HG02840 (cell line): Measurements from ENCODE around the gene ENDOD1.

ENCODE experiments used
- ATAC-seq: cut with Tn5 transposase; IDR thresholded peaks from one replicate; pipeline ENCODE4 v1.9.1; 2021; ENCODE audit warnings: mild to moderate bottlenecking, moderate library complexity, moderate number of reproducible peaks; ENCODE audit not compliant: unreplicated experiment, low FRiP score

ENDOD1 gene

DNA sequence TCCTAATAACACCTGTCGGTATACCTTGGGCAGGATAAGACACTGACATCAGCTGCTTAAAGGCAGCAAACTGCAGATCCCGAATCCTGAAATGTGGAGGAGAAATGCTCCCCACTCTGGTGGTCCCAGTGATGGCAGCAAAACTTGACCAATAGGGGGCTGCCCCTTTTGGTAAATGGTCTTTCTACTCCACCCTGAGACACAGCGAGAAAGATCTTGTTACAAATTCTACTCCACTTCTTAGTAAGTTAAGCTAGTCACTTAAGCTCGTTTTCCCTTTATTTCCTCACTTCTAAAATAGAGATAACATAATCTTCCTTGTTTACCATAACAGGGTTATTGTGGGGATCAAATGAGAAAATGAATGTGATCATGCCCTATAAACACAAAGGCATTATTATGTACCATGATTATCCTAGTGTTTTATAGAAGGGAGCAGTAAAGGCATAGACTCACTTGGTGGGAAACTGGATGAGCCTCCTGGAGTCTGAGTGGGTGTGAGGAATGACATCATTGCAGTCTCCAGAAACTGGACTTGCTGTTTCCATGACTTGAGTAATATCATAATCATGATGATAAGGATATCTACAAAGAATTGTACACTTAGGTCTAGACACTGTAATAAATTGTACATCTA lies 50.9 kb downstream of the ENDOD1 start:
- no peak for ATAC-seq

DNA sequence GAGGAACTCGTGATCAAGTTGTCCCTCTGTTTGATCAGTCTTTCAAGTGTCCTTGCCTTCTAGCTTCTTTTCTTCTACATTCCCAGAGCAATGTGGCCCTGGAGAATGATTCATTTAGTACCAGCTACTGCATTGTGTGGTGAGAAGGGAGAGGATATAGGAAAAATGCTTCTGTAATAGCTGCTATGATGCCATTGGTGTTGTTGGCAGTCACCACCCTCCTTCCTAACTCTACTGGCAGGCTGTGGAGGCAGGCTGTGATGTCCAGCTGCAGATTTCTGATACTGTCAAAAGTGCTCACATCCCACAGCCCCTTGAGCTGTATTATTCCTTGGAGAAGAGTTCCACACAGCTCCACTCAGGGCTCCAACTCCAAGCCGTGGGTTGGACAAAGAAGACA lies 52.8 kb downstream of the ENDOD1 start:
- no peak for ATAC-seq

DNA sequence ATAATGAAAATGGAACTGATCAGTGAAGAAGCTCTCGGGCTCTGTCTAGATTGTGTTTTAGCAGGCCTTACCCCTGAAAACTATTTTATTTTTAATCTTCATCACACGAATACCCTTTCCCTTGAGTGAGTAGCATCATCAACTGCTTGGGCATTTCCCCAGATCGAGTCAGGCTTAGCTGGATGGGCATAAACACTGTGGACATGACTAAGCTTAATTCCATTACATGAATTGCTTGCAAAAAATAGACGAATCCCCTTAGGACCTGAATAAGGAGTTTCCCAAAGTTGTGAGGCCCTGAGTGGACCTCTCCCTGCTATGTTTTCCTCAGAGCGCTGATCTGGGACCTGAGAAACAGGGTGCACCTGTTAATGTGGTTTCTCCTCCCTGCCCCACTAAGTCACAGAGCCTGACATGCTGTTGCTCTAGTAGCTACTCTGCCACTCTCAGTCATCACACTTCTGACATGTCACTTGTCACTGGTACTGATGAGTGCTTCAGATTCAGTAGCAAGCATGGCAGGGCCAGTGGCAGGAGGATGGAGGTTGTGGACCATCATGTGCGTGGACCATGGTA lies 53.5 kb downstream of the ENDOD1 start:
- ATAC-seq = no peak

DNA sequence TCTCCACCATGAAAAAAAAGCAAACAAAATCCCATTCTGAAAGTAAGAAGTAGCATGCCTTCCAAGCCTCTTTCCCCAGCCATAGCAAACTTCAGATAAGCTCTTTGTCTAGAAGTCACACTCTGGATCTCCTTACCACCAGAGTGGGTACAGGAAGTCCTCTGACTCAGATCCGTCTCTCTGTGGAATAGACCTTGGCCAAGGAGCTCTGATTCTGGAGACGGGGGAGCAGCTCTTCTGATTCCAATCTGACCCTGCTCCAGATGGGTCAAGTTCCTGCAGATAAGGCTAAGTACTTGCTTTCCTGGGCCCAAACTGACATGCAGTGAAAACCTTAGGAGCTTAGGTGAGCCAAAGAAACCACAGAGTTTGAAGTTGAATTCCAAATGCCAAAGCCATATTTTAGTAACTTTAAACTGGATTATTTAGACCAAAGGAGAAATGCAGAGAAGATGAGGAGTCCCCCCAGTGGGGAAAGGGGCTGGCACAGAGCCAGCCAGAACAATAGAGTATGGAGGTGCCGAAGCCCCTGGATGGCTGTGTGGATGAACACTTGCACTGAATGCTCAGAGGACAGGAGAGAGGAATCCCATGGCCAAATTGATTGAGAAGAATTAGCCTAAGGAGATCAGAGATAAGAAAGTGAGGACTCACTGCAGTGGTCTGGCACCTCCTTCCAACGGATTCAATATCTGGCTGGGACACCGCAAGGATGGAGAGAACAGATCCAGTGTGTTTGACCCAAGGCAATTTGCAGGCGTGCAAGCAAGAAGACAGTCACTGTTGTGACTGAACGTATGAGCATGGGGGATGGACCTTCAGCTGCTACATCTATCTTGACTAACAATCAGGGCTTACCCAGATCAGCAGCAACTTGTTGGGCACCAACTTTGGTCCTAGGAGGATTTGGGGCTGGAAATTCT lies 54.9 kb downstream of the ENDOD1 start:
- no peak for ATAC-seq

DNA sequence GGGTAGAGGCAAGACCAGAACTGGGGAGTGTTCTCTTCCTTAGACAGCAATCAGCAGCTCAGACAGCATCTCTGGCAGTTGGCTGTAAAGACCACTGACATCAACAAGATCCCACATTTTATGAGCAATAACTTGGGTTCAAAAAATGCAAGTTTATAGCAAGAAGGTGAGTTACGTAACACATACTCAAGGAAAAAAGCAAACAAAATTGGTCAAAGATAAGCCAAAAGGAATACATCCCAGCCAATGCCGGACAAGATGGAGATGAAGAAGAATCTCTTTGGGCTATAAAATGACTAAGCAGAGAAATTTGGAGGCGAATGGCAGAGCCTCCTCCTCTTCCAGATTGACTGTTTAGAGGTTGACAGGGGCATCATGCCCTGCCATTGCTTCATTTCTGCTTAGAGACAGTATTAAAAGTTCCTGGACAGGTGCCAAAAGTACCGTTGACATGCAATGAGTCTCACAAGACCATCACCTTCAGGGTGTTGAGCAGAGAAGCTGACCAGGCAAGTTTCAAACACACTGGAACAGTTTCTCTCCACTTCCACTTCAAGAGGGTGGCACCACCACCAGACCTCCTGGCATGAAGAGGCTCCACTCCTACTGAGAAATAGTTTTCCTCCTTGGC lies 55.9 kb downstream of the ENDOD1 start:
- ATAC-seq = no peak

DNA sequence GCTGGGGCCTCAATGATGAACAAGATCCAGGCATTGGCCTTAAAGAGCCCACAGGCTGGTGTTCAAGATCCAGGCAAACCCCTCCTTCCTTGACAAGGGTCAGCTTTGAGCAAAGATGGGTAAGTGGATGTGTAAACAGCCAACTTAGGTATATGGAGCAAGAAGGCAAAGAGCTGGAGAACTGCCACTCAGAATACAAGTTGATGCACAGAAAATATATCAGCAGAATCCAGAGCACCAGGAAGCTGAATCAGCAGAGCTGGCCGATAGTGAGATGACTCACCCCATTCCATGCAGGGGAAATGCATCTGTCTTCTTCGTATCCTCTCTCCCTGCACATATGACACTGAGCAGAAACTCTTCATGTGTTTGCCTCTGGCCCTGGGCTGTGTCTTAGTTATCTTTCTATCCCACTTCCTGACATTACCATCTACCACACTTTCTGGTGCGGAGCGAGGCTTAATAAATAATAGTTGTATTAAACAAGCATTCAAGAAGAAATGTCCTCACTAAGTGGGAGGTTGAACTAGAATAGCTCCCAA lies 57.8 kb downstream of the ENDOD1 start:
- ATAC-seq = no peak

DNA sequence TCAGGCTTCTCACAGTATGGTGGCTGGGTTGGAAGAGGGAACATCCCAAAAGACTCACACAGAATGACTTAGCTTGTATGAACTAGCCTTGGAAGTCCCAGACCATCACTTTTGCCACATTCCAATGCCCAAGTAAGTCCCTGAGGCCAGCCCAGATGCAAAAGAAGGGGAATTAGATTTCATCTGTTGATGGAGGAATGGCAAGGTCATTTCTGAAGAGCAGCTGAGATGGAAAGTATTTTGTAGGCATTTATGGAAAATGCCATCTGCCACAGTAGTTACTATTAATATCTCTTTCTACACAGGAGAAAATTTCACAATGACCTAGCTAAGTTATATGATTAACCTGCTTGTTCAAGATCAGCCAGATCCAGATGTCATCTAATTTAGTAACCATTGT lies 58.8 kb downstream of the ENDOD1 start:
- ATAC-seq = no peak

DNA sequence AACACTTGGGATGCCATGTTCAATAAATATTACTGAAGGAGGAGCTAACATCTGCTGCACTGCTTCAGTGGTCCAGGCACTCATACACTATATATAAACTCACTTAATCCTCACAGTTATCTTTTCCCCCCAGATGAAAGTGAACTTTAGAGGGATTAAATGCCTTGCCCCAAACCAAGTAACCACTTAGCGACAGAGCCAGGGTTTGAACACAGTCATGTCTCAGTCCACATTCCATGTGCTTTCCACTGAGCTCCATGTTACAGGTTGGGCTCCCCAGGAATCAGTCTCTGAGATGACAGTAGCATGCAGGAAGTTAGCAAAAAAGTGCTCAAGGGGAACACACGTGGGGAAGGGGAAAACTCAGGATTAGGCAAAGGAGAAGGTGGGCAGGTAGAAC lies 59.3 kb downstream of the ENDOD1 start:
- ATAC-seq = no peak

DNA sequence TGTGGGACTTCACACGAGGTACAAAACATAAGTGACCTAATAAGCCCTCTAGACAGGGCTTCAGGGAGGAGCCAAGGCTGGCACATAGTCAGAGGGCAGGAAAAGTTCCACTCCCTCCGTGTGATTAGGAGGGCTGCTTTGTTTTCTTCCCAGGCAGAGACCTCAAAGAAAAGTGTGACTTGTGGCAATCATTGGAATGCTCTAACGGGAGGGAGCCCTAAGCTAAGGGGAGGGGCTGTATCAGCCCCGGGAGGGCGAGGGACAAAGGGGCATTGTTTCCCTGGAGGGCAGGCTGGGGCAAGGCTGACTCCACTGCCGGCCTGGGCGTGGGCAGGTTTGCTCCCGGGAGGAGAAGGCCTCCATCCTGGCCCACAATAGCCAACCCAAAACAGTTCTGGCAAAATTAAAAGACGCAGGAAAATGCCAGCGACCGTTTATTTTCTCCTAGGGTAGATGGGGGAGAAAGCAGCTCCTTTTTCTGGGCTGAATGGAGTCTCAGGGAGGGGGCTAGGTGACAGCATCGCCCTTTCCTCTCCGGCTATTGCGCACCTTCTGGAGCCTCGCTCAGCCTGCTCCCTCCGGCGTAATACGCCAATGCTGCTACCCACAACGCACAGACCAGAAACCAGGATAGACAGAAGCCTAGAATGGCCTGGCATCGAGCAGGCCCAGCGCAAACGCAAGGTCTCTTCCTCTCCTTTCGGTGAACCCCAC lies 60.2 kb downstream of the ENDOD1 start:
- no peak for ATAC-seq

DNA sequence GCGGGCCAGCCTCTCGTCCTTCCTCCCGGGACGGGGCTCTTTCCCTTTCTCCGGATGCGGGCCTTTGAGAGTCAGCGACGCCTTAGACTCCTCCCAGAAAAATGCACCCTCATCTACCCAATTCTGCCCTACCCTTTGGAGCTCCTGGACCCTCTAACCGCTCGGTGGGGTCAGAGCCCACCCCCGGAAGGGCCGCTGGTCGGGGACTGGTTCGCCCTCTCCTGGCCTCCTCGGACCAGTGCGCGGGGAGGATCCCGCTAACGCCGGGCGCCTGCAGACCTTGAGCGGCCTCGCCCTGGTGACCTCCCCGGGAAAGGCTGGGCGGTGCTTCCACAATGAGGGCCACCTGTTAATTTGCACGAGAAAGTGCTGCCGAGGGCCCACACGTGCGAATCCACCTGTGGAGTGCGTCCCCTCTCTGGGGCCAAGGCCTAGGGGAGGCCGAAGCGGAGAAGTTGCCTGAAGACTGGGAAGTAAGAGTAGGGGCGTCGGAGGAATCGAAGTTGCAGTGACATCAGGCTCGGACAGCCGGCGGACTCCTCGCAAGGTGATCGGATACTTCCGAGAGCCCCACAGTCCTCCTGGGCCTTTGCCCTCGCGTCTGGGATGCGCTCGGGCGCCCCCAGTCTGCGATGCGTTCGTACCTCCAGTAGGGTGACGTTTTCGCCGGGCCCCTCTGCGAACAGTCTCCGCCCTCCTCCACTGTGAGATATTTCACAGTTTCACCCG lies 61.5 kb downstream of the ENDOD1 start:
- ATAC-seq = peak; percentile 82

DNA sequence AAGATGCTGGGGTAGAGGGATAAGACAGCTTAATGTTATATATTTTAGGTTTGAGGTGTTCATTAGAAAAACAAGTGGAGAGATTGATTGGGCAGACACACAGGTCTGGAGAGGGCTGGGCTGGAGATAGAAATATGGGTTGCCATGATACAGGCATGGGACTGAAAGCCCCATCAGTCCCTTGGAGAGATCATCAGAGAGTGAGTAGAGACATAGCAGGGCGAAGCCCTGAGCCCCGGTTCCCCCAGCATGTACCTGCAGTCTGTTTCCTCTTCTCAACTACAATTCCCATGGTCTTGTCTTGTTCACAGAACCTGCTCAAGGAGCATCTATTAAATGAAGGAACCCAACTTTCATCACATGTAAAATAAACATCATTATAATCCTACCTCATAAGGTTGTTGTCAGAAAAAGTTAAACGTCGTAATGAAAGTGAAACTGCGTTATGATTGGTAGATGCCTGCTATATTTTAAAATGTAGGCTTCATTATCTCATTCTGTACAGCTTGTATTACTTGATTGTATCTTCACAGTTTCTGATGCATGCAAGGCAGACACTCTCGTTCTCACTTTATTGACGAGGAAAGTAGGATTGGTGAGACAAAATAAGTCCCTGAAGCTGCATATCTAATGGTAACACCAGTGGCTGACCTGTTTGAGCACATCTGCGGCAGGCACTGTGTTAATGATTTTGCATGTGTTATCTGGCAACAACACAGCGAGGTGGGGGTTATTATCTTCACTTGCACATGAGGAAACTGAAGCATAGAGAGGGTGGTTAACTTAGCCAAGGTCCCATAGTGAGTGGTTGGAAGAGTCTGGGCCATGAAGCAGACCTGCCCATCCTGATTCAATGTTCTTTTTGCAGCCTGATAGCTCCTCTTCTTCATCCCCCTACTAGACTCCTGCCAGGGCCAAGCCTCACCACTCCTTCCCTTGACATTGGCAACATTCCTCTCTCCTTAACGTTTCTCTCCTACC lies 63.5 kb downstream of the ENDOD1 start:
- no peak for ATAC-seq

DNA sequence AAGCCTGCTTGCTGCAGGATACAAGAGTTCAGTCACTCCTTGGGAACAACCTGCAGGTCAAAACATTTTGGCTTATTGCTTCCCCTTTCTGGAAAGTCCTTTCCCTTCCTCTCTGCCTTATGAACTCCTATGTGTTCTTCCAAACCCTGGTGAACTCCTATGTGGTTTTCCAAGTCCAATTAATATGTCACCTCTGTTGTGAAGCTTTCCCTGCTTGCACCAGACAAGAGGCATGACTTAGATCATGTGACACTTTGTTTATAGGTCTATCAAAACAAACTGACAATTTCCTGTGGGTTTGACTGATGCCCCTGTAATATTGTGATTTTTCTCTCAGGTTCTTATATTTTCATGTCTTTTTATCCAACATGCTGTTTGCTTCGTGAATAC lies 64.2 kb downstream of the ENDOD1 start:
- ATAC-seq = no peak

DNA sequence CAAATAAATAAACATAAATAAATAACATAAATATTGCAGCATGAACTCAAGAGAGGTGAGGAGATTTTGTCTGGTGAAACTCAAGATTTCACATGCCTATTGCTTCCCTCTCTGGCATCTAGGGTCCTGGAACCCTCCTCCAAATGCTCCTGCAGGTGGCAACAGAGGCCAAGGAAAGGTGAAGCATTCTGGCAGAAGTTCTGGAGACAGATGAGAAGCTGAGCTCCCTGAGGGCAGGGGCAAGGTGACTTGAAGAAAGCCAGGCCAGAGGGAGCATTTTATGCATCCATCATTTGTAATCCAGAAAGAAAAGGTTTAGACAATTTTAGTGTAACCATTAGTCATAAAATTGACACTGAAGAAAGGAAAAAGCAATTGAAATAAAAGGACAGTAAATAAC lies 64.9 kb downstream of the ENDOD1 start:
- ATAC-seq = no peak

DNA sequence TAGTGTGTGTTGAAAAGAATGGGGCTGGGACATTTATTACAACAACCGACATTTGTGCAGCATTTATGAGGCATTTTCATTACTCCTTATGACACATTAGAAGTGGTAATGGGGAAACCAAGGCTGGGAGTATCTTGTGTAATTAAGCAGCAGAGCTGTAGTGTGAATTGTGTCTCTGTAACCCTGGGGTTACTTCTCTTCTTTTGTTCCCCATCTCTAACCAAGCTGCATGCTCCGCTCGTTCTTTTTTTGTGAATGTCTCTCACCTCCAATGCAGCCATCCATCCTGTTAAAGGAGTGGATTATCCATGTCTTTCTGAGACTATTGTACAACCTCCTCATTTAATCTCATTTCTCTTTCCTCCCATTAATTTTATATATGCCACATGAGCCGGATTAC lies 65.7 kb downstream of the ENDOD1 start:
- ATAC-seq = no peak

DNA sequence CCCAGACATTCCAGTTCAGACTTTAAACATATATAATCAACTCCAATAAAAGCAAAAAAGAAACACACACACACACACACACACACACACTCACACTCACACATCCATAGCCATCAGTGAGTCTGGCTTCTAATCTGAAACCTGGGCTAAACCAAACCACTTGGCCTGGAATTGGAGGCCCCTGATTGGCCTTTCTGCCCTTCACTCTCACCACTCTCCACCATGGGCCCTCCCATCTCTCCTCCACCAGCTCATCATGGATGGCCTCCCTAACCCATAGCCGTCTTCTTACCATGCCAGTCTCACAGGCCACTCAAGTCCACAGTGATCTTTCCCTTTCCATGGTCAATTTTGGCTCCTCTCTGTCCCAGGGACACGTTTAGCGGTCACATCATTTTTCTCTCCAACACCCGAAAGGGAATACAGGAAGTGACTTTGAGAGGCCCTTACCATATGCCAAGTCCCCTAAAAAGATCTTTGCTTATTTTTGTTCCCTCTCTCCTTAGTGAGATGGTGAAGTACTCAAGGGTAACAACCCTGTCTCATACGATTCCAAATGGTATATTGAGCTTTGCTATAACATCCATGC lies 66.6 kb downstream of the ENDOD1 start:
- no peak for ATAC-seq

DNA sequence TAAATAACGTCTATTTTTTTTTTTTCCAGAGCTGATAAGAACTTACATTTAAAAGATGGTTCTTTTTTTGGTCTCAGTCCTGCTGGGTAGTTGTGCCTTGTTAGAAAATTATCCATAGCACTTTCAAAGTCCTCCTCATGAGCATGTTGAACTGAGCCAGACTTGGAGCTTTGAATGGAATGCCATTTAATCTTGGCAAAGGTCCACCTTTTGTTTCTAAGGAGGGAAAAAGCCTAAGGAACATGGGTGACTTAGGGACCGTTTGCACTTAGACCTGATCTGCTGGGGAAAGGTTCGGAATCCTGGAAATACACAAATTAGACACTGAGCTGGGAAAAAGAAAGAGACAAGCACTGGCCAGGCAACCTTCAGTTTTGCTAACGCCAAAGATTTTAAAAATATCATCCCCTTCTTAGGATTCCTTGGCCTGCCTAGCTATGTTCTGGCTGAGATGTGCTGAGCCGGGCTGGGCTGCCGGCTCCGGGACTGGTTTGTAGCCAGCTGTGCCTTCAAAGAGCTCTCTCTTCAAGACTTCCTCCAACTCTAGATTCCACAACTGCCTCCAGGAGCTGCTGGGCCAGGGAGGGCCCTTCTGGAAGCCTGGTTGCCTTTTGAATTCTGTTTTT lies 67.4 kb downstream of the ENDOD1 start:
- ATAC-seq = no peak

DNA sequence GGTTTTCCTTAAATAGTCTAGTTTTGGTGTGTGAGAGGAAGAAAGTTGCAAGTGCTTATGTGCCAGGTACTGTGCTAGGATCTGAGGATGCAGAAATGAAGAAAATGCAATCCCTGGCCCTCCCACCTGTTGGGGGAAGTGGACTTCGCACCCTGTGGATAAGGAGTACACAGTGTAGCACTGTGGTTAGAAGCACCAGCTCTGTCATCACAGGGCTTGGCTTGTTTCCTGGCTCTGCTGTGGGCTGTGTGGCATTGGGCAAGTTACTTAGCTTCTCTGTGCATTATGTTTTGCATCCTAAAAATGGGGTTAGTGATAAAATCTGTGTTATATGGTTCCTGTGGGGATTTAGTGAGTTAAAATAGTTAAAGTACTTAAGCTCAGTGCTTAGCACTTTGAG lies 68.2 kb downstream of the ENDOD1 start:
- no peak for ATAC-seq

DNA sequence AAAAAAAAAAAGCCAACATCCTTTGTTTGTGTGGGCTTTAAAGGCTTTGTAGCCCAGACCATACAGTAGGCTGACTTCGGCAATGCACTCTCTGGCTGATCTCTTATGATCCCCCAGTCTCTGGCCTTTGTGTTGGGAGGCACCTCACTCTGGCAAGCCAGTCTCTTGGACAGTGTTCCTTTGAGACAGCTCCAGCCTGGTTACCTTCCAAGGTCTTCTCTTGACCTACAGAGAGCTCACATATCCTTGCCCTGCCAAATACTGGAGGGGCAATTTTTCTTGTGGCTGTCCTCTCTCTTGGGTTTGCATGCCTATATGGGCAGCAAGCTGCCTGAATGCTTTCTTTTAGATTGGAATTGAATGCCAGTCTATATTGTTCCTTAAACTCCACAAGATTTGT lies 71.6 kb downstream of the ENDOD1 start:
- ATAC-seq = no peak
